ENCODE measurements around the gene COL6A1. TPM values are rescaled to one million over a fixed set of nuclear protein-coding genes. Genes with fewer than 3 reads are reported as not detected.

Gene COL6A1
- total RNA-seq, 1 donor from 2014 or later = 0.37 TPM

DNA sequence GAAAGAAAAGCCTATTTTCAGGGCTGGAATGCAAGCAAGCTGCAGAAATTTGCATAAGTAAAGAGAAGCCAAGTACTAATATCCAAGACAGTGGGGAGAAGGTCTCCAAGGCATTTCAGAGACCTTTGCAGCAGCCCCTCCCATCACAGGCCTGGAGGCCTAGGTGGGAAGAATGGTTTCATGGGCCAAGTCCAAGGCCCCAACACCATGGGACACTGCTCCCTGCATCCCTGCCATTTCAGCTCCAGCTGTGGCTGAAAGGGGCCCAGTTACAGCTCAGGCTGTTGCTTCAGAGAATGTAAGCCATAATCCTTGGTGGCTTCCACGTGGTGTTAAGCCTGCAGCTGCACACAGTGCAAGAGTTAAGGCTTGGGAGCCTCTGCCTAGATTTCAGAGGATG is 16.9 kb upstream of the COL6A1 start:
- DNase-seq (ENCODE audit: low spot score) = no peak
- H3K4me1 Mint-ChIP-seq (ENCODE audit: low read depth) = no peaks in the 10 kb centered on the region
- H3K4me3 Mint-ChIP-seq (ENCODE audit: low read depth) = no peak overlapping the region
- H3K9me3 Mint-ChIP-seq = peaks cover 5% of the 10 kb centered on the region
- no peaks in the 10 kb centered on the region for H3K36me3 Mint-ChIP-seq (ENCODE audit: low read depth)
- intact Hi-C loops (cut with micrococcal nuclease) = no loop called here
- peaks cover 9% of the 10 kb centered on the region for H3K27me3 Mint-ChIP-seq (ENCODE audit: low read depth)
- H3K27ac Mint-ChIP-seq = no peak overlapping the region

DNA sequence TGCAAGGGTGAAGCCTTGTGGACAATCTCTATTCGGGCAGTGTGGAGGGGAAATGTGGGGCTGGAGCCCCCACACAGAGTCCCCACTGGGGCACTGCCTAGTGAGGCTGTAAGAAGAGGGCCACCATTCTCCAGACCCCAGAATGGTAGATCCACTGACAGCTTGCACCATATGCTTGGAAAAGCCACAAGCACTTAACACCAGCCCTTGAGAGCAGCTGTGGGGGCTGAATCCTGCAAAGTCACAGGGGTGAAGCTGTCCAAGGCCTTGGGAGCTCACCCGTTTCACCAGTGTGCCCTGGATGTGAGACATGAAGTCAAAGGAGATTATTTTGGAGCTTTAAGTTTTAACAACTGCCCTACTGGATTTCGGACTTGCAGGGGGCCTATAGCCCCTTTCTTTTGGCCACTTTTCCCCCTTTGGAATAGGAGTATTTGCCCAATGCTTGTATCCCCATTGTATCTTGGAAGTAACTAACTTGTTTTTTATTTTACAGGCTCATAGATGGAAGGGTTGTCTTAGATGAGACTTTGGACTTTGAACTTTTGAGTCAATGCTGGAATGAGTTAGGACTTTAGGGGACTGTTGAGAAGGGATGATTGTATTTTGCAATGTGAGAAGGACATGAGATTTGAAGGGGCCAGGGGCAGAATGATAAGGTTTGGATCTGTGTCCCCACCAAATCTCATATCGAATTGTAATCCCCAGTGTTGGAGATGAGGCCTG is 16.3 kb upstream of the COL6A1 start:
- intact Hi-C loops (cut with micrococcal nuclease) = no loop called here
- DNase-seq (ENCODE audit: low spot score) = no peak
- Mint-ChIP-seq H3K27ac (no peak overlapping the region), H3K27me3 (ENCODE audit: low read depth) (peaks cover 9% of the 10 kb centered on the region), H3K36me3 (ENCODE audit: low read depth) (no peaks in the 10 kb centered on the region), H3K9me3 (peaks cover 5% of the 10 kb centered on the region), H3K4me1 (ENCODE audit: low read depth) (no peaks in the 10 kb centered on the region), H3K4me3 (ENCODE audit: low read depth) (no peak overlapping the region)

DNA sequence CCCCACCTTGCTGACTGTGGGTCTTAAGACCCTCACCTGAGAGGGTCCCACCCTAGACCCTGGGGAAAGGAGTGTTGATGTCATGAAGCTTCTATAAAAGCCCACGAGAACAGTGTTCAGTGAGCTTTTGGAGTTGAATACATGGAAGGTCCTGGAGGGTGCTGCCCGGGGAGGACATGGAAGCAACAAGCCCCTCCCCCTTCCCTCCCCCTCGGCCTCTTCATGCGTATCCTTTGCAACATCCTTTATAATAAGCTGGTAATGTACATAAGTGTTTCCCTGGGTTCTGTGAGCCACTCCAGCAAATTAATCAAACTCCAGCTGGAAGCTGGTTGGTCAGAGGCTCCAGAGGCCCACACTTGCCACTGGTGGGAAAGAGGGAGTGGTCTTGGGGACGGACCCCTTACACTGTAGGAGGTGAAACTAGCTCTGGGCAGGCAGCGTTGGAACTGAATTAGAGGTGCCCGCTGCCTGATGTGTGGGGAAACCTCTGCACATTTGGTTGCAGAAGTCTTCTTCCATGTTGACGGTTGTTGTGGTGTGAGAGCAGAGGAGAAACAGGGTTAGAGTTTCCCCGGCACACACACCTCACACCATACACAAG is 14.7 kb upstream of the COL6A1 start:
- Mint-ChIP-seq H3K4me1 (ENCODE audit: low read depth) (no peaks in the 10 kb centered on the region), H3K4me3 (ENCODE audit: low read depth) (no peak overlapping the region), H3K9me3 (no peaks in the 10 kb centered on the region), H3K27ac (no peak overlapping the region), H3K27me3 (ENCODE audit: low read depth) (peaks cover 6% of the 10 kb centered on the region), H3K36me3 (ENCODE audit: low read depth) (no peaks in the 10 kb centered on the region)
- DNase-seq (ENCODE audit: low spot score) = no peak
- intact Hi-C loops (cut with micrococcal nuclease) = no loop called here

DNA sequence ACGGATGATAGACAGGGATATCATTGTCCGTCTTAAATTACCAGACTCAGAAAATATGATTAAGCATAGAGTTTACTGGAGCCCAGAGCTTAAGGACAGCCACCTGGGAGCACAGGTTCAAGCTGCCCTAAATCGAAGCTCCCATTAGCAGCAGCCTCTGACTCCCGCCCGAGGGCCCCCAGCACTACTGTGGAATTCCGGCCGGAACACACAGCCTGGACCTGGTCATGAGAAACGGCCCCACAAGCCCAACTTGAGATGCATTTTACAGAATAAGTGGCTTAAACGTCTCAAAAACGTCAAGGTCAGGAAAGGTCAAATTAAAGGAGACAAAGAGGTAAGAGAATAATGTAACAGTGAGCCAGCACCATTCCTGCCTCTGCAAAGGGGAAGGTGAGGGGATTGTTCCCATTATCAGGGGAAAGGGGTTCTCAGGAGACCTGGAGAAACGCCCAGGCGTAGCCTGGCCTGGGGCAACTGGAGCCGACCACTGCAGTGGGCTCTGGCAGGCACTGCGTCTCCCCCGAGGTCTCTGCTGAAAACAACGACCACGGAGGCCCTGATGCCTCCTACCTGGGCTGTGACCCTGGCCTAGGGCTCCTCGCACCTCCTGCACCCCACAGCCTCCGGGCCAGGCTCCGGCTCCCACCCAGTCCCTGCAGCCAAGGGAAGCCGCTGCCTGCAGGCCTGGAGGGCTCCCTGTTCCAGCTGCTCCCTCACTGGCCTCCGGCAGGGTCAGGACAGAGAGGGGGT is 11.5 kb upstream of the COL6A1 start:
- peaks cover 2% of the 10 kb centered on the region for H3K4me1 Mint-ChIP-seq (ENCODE audit: low read depth)
- no peaks in the 10 kb centered on the region for H3K9me3 Mint-ChIP-seq
- no peak for DNase-seq (ENCODE audit: low spot score)
- intact Hi-C loops (cut with micrococcal nuclease) = loop anchor here (5.0 to 10.0 kb wide), 3 partner anchors 172 to 355 kb away; partner anchors contain the start of genes C21orf58, LSS and PCNT
- peaks cover 8% of the 10 kb centered on the region for H3K27me3 Mint-ChIP-seq (ENCODE audit: low read depth)
- H3K36me3 Mint-ChIP-seq (ENCODE audit: low read depth) = no peaks in the 10 kb centered on the region
- no peak overlapping the region for H3K4me3 Mint-ChIP-seq (ENCODE audit: low read depth)
- H3K27ac Mint-ChIP-seq = no peak overlapping the region

DNA sequence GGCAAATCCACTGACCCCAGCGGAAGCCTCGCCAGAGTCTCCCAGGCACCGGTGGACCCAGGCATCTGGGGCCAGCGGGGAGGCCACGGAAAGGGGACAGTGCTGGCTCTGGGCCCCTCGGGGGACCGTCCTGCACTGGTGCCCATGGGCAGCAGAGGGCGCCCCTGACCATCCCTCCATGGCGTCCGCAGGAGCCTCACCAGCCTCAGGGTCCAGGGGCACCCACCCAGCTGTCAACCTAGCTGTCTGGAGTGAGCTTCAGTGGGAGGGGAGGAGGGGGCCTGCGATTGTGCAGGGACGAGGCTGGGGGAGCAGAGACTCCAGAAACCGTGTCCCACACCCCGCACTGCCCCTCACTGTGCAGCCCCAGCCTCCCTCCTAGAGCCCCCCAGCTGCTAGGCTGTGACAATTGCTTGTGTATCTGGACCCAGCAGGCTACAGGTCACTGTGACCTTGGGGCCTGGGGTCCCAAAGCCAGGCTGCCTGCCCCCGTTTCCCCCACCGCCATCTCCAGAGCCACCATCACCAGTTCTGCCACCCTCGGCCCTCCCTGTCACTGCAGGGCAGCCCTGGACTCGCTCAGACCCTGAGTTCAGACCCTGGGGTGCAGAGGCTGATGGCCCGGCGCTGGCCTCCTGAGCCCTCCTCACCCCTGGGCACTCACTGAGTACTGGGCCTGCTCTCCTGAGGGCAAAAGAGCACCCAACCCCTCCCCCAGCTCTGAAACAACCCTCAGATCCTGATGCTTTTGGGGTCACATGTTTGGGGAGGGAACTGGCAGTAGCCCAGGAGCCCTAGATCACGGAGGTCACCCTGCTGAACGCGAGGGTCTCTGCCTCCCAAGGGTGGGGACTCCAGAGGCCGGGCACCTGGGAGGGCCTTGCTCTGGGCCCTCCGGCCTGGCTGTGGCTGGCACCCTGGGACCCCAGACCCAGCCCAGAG is 10.6 kb upstream of the COL6A1 start:
- H3K27me3 Mint-ChIP-seq (ENCODE audit: low read depth) = peaks cover 16% of the 10 kb centered on the region
- no peaks in the 10 kb centered on the region for H3K36me3 Mint-ChIP-seq (ENCODE audit: low read depth)
- H3K4me3 Mint-ChIP-seq (ENCODE audit: low read depth) = no peak overlapping the region
- no peak for DNase-seq (ENCODE audit: low spot score)
- peaks cover 6% of the 10 kb centered on the region for H3K4me1 Mint-ChIP-seq (ENCODE audit: low read depth)
- no peaks in the 10 kb centered on the region for H3K9me3 Mint-ChIP-seq
- intact Hi-C loops (cut with micrococcal nuclease) = loop anchor here (5.0 to 10.0 kb wide), 3 partner anchors 171 to 354 kb away; partner anchors contain the start of genes C21orf58, LSS and PCNT
- H3K27ac Mint-ChIP-seq = no peak overlapping the region

DNA sequence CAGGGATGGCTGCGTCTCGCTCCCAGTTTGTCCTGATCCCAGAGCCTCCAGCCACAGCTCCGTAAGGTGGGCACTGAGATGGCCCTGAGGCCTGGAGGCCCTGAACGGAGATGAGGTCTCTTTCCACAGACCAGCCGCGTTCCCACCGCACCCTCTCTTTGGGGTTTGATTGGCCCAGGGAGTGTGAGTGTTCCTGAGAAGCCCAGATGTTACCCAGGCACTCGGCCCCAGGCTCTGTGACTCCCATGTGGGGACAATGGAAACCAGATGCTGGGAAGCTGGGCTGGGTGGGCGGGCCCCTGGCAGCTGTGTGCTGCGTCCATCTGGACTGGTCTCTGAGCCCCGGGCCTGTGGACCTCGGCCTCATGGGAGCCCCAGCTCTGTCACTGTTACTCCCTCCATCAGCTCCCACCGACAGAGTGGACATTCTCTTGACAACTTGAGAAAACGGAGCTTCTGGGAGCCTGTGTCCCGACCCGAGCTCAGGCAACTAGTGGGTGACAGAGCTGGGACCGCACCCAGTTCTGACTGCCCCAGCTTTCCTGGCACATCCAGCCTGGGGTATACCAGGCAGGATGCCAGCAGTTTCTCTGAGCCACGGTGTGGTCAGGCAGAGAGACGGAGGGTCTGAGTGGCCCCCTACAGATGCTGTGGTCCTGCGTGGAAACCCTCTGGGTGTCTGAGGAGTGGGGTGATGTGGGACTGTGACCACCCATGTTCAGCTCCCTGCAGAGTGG is 9.8 kb upstream of the COL6A1 start:
- no peak for DNase-seq (ENCODE audit: low spot score)
- Mint-ChIP-seq H3K9me3 (no peaks in the 10 kb centered on the region), H3K27me3 (ENCODE audit: low read depth) (peaks cover 18% of the 10 kb centered on the region), H3K36me3 (ENCODE audit: low read depth) (no peaks in the 10 kb centered on the region), H3K27ac (no peak overlapping the region), H3K4me1 (ENCODE audit: low read depth) (peaks cover 6% of the 10 kb centered on the region), H3K4me3 (ENCODE audit: low read depth) (no peak overlapping the region)
- intact Hi-C loops (cut with micrococcal nuclease) = loop anchor here (2.0 to 10.0 kb wide), 4 partner anchors 127 to 353 kb away; partner anchors contain the start of genes C21orf58, COL6A2, LSS and PCNT

DNA sequence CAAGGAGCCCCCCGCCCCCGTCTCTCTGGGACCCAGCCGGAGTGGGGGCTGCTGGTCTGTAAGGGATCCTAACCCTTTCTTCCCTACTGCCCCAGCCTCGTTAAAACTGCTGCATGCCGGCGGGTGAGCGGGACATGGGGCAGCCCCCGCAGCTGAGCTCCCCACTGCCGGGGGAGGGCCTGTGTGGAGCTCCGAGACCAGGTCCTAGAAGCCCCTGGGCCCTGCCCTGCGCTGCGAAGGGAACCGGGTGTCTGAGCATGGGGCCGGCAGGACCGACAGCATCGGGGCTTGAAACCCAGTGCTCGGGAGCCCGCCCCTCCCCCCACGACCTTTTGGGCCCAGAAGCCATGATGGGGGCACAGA is 9.2 kb upstream of the COL6A1 start:
- intact Hi-C loops (cut with micrococcal nuclease) = loop anchor here (2.0 to 10.0 kb wide), 4 partner anchors 126 to 352 kb away; partner anchors contain the start of genes C21orf58, COL6A2, LSS and PCNT
- H3K27me3 Mint-ChIP-seq (ENCODE audit: low read depth) = peaks cover 18% of the 10 kb centered on the region
- no peaks in the 10 kb centered on the region for H3K9me3 Mint-ChIP-seq
- no peaks in the 10 kb centered on the region for H3K36me3 Mint-ChIP-seq (ENCODE audit: low read depth)
- no peak overlapping the region for H3K27ac Mint-ChIP-seq
- no peak overlapping the region for H3K4me3 Mint-ChIP-seq (ENCODE audit: low read depth)
- DNase-seq (ENCODE audit: low spot score) = no peak
- H3K4me1 Mint-ChIP-seq (ENCODE audit: low read depth) = peaks cover 6% of the 10 kb centered on the region

DNA sequence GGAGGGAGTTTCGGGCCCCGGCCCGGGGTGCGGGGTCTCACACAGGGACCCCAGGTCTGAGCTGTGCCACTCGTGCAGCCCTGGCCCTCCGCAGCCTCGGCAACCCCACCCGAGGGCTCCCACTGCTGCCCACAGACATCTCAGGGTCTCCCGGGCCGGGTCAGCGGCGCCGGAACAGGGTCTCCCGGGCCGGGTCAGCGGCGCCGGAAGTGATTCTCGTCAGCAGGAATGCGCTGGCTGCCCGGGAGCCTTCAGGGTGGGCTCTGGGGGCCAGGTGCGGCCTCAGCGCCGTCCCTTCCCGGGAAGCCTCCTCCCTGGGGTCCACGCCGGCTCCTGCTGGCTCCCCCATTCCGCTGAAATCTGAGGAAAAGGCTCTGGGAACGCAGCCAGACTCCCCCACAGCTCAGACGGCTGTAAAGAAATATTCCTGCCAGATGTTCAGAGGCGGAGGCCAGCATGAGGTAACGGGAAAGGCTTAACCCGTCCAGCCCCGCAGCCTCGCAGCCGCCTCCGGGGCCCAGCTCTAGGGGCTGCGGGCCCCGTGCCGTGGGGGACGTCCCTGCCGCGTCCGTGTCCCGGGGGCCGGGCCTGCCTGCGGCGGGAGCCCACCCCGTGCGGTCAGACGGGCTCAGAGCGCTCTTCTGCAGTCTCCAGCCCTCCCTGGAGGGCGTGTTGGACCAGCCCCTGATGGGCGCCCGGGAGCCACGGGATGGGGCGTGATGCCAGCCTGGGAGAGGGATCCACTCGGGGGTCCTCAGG is 8.7 kb upstream of the COL6A1 start:
- DNase-seq (ENCODE audit: low spot score) = no peak

DNA sequence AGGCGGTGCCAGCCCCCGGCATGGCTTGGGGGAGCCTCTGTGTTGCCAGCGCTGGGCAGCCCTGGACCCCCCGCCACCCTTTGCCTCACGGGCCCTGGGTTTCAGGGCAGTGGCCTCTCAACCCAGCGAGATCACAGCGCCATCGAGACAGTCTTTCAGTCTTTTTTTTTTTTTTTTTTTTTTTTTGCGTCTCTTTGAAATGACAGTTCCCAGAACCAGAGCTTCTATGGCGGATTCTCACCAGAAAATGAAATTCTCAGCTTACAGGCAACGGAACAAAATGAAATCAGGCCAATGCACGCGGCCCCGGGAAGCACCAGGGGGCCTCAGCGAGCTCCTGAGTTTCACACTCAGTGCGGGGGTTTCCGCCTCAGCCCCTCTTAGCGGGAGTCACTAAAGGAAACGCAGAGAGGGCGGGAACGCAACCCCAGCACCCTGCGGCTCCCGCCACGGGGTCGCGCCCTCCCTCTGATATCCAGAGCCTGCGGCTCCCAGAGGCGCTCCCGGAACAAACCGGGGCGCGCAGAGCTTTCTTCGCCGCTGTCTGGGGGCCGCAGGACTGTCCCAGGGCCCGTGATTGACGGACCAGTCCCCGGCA is 8.0 kb upstream of the COL6A1 start:
- intact Hi-C loops (cut with micrococcal nuclease) = loop anchor here (2.0 to 10.0 kb wide), 4 partner anchors 125 to 351 kb away; partner anchors contain the start of genes C21orf58, COL6A2, LSS and PCNT
- DNase-seq (ENCODE audit: low spot score) = peak; percentile 61
- peaks cover 9% of the 10 kb centered on the region for H3K4me1 Mint-ChIP-seq (ENCODE audit: low read depth)
- H3K27ac Mint-ChIP-seq = no peak overlapping the region
- H3K9me3 Mint-ChIP-seq = no peaks in the 10 kb centered on the region
- H3K27me3 Mint-ChIP-seq (ENCODE audit: low read depth) = peaks cover 23% of the 10 kb centered on the region
- no peaks in the 10 kb centered on the region for H3K36me3 Mint-ChIP-seq (ENCODE audit: low read depth)
- H3K4me3 Mint-ChIP-seq (ENCODE audit: low read depth) = peak overlapping the region; percentile 79

More for the DNA sequence above, 8.7 kb upstream of the COL6A1 start:
- no peaks in the 10 kb centered on the region for H3K36me3 Mint-ChIP-seq (ENCODE audit: low read depth)
- peaks cover 6% of the 10 kb centered on the region for H3K4me1 Mint-ChIP-seq (ENCODE audit: low read depth)
- intact Hi-C loops (cut with micrococcal nuclease) = loop anchor here (2.0 to 10.0 kb wide), 4 partner anchors 126 to 352 kb away; partner anchors contain the start of genes C21orf58, COL6A2, LSS and PCNT
- H3K9me3 Mint-ChIP-seq = no peaks in the 10 kb centered on the region
- peaks cover 18% of the 10 kb centered on the region for H3K27me3 Mint-ChIP-seq (ENCODE audit: low read depth)
- no peak overlapping the region for H3K27ac Mint-ChIP-seq
- H3K4me3 Mint-ChIP-seq (ENCODE audit: low read depth) = no peak overlapping the region

DNA sequence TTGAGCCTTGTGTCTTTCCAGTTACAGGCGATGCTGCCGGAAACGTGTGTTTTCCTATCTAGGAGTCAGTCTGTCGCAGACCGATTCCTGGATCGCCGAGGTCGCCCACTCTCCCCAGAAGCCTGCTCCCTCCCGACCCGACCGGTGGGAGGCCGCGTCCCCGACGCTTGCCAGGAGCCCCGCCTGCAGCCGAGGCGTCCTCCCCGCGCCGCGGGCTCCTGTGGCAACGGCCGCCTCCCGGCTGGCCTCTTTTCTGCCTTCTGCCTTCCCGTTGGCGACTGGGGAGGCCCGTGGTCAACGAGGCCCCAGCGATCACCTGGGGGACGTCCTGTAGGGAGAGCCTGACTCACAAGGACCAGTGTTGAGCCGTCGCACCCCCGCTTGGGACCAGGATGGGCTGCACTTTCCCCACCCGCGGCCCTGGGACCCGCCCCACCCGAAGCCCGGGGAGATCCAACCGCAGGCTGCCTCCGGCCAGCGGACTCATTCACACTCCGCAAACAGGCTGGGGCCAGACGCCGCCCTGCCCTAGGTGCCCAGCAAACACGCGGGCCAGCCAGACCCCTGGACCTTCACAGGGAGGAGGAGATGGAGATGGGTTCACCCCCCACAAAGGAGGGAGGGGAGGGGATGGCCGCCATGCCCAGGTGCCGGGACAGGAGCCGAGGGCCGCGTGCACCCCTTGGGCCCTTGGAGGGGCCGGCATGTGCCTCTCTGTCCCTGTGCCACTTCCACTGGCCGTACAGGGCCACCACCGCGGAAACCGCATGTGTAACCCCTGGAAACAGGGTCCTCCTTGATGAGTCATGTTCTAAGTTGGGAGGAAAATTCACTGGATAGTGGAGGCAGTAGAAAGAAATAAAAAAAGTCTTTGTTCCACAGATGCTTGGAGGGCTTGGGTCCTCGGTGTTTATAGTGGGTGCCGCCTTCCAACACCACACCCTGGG is 7.2 kb upstream of the COL6A1 start:
- H3K4me1 Mint-ChIP-seq (ENCODE audit: low read depth) = peaks cover 10% of the 10 kb centered on the region
- no peak for DNase-seq (ENCODE audit: low spot score)
- no peak overlapping the region for H3K27ac Mint-ChIP-seq
- H3K4me3 Mint-ChIP-seq (ENCODE audit: low read depth) = peak overlapping the region; percentile 79
- peaks cover 23% of the 10 kb centered on the region for H3K27me3 Mint-ChIP-seq (ENCODE audit: low read depth)
- no peaks in the 10 kb centered on the region for H3K9me3 Mint-ChIP-seq
- no peaks in the 10 kb centered on the region for H3K36me3 Mint-ChIP-seq (ENCODE audit: low read depth)
- intact Hi-C loops (cut with micrococcal nuclease) = loop anchor here (5.0 to 10.0 kb wide), 3 partner anchors 168 to 350 kb away; partner anchors contain the start of genes C21orf58, LSS and PCNT

Data from activated T-helper 2 cell treated with anti-CD3 and anti-CD28 coated beads, Interferon-gamma antibody, Interleukin-2, Interleukin-4, amounts not matched to agents 10 μg/mL and 5 μg/mL and 100 μg/mL, durations not matched to agents 14 hours and 24 hours and 36 hours (primary cell).